ENCODE measurements around the gene WNT11.

GRCh38 chr11:76169473-76169896 is 36.8 kb downstream of the WNT11 start:
- TF ChIP-seq YY1 (IDR thresholded peaks at IDR 0.05; ENCODE audit: insufficient read depth, insufficient read length) (no peak), ZNF274 (IDR thresholded peaks at IDR 0.05; ENCODE audit: low read depth, low read length) (no peak), SUZ12 (IDR thresholded peaks at IDR 0.05; ENCODE audit: extremely low read depth, insufficient read depth, insufficient read length) (no peak)
